ENCODE measurements around the gene KRTAP2-3. TPM values are rescaled to one million over a fixed set of nuclear protein-coding genes. Genes with fewer than 3 reads are reported as not detected.

The KRTAP2-3 gene
- total RNA-seq, 2 donors from 2014 or later: not detected

GRCh38 chr17:41026715-41027471 is 33.0 kb downstream of the KRTAP2-3 start, which contains the start of gene KRTAP1-5:
KRTAP1-5 (minus strand) TSS chr17:41027208; CDS start chr17:41027155, 53 bp downstream.
- H3K4me3 Mint-ChIP-seq: no peak within 1 kb of the TSS
- H3K36me3 ChIP-seq (ENCODE audit: control insufficient read depth, insufficient read depth, low read length): no peaks in the 10 kb centered on the region
- no peak for TF ChIP-seq CTCF (conservative IDR thresholded peaks at IDR 0.05)
- DNase-seq: no peak
- H3K36me3 Mint-ChIP-seq (ENCODE audit: low read depth): no peaks in the 10 kb centered on the region
- H3K9me3 Mint-ChIP-seq: no peaks in the 10 kb centered on the region
- H3K4me1 ChIP-seq (ENCODE audit: control insufficient read depth, insufficient read depth, low read length): no peaks in the 10 kb centered on the region
- H3K27me3 ChIP-seq (ENCODE audit: control insufficient read depth, insufficient read depth, low read length, poor library complexity, severe bottlenecking): no peaks in the 10 kb centered on the region
- H3K27ac Mint-ChIP-seq: no peak within 1 kb of the TSS
- 90% methylated on average over 9 of the region's 9 CpGs; no CpG with 5 or more reads in 1 of the 2 experiments for WGBS, 2 experiments (ENCODE audit: insufficient coverage in 1 of 2, insufficient read length in 1 of 2)
- H3K9me3 ChIP-seq (ENCODE audit: control insufficient read depth, low read length): no peaks in the 10 kb centered on the region
- peaks cover 2% of the 10 kb centered on the region for H3K27me3 Mint-ChIP-seq (ENCODE audit: insufficient read depth)
- no peaks in the 10 kb centered on the region for H3K4me1 Mint-ChIP-seq
- no peak within 1 kb of the TSS for H3K27ac ChIP-seq (ENCODE audit: low read depth, low read length)
- H3K9ac ChIP-seq (ENCODE audit: extremely low read depth, low read length, poor library complexity, severe bottlenecking): no peak within 1 kb of the TSS
- no peak within 1 kb of the TSS for H3K4me3 ChIP-seq (ENCODE audit: low read length)

- no peaks in the 10 kb centered on the region for H3K9me3 Mint-ChIP-seq
- no peak overlapping the region for H3K9ac ChIP-seq (ENCODE audit: extremely low read depth, low read length, poor library complexity, severe bottlenecking)
- 83 to 96% methylated on average over 2 to 3 of the region's 3 CpGs for WGBS, 2 experiments (ENCODE audit: insufficient coverage in 1 of 2, insufficient read length in 1 of 2)
- H3K4me1 ChIP-seq (ENCODE audit: control insufficient read depth, insufficient read depth, low read length): no peaks in the 10 kb centered on the region
- peaks cover 2% of the 10 kb centered on the region for H3K27me3 Mint-ChIP-seq (ENCODE audit: insufficient read depth)
- H3K27ac ChIP-seq (ENCODE audit: low read depth, low read length): no peak overlapping the region
- H3K4me3 ChIP-seq (ENCODE audit: low read length): no peak overlapping the region
- H3K27me3 ChIP-seq (ENCODE audit: control insufficient read depth, insufficient read depth, low read length, poor library complexity, severe bottlenecking): no peaks in the 10 kb centered on the region
- H3K9me3 ChIP-seq (ENCODE audit: control insufficient read depth, low read length): no peaks in the 10 kb centered on the region
- H3K36me3 ChIP-seq (ENCODE audit: control insufficient read depth, insufficient read depth, low read length): no peaks in the 10 kb centered on the region
- no peak overlapping the region for H3K27ac Mint-ChIP-seq
- DNase-seq: no peak
- no peaks in the 10 kb centered on the region for H3K4me1 Mint-ChIP-seq
- TF ChIP-seq CTCF (conservative IDR thresholded peaks at IDR 0.05): no peak
- H3K4me3 Mint-ChIP-seq: no peak overlapping the region
- H3K36me3 Mint-ChIP-seq (ENCODE audit: low read depth): no peaks in the 10 kb centered on the region
Measured at GRCh38 chr17:41024697-41025096, 35.2 kb downstream of the KRTAP2-3 start.

- no peaks in the 10 kb centered on the region for H3K9me3 ChIP-seq (ENCODE audit: control insufficient read depth, low read length)
- H3K36me3 Mint-ChIP-seq (ENCODE audit: low read depth): no peaks in the 10 kb centered on the region
- no peak overlapping the region for H3K4me3 Mint-ChIP-seq
- no peak for TF ChIP-seq CTCF (conservative IDR thresholded peaks at IDR 0.05)
- DNase-seq: no peak
- H3K4me1 ChIP-seq (ENCODE audit: control insufficient read depth, insufficient read depth, low read length): no peaks in the 10 kb centered on the region
- no peak overlapping the region for H3K9ac ChIP-seq (ENCODE audit: extremely low read depth, low read length, poor library complexity, severe bottlenecking)
- peaks cover 3% of the 10 kb centered on the region for H3K4me1 Mint-ChIP-seq
- H3K27me3 Mint-ChIP-seq (ENCODE audit: insufficient read depth): peaks cover 2% of the 10 kb centered on the region
- H3K27ac Mint-ChIP-seq: no peak overlapping the region
- no peaks in the 10 kb centered on the region for H3K36me3 ChIP-seq (ENCODE audit: control insufficient read depth, insufficient read depth, low read length)
- H3K4me3 ChIP-seq (ENCODE audit: low read length): no peak overlapping the region
- H3K27ac ChIP-seq (ENCODE audit: low read depth, low read length): no peak overlapping the region
- no peaks in the 10 kb centered on the region for H3K9me3 Mint-ChIP-seq
- no peaks in the 10 kb centered on the region for H3K27me3 ChIP-seq (ENCODE audit: control insufficient read depth, insufficient read depth, low read length, poor library complexity, severe bottlenecking)
Measured at GRCh38 chr17:41020336-41020735, 39.6 kb downstream of the KRTAP2-3 start.

All from endodermal cell (in vitro differentiated cells).